ENCODE data around the gene PAK2.

DNA sequence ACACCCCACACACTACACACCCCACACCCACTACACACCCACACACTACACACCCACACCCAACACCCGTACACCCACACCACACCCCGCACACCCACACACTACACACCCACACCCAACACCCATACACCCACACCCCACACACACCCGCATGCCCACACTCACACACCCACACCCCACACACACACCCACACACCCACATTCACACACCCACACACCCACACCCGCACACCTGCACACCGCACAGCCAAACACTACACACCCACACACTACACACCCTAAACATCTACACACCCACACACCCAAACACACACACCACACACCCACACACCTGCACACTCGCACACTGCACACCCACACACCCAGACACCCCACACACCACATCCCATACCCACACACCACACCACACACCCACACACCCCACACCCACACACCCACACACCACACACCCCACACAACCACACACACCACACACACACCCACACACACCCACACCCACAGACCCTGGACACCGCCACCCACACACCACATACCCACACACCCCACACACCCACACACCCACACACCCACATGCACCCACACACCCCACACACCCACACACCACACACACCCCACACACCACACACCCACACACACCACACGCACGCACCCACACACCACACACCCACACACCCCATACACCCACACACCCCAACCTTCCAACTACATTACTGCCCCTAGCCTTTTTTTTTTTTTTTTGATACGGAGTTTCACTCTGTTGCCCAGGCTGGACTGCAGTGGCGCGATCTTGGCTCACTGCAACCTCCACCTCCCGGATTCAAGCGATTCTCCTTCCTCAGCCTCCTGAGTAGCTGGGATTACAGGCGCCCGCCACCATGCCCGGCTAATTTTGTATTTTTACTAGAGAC, 44.5 kb upstream of the PAK2 start:
- TF ChIP-seq, protein P1, sequence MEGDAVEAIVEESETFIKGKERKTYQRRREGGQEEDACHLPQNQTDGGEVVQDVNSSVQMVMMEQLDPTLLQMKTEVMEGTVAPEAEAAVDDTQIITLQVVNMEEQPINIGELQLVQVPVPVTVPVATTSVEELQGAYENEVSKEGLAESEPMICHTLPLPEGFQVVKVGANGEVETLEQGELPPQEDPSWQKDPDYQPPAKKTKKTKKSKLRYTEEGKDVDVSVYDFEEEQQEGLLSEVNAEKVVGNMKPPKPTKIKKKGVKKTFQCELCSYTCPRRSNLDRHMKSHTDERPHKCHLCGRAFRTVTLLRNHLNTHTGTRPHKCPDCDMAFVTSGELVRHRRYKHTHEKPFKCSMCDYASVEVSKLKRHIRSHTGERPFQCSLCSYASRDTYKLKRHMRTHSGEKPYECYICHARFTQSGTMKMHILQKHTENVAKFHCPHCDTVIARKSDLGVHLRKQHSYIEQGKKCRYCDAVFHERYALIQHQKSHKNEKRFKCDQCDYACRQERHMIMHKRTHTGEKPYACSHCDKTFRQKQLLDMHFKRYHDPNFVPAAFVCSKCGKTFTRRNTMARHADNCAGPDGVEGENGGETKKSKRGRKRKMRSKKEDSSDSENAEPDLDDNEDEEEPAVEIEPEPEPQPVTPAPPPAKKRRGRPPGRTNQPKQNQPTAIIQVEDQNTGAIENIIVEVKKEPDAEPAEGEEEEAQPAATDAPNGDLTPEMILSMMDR (IDR thresholded peaks at IDR 0.05), result no peak
- TF ChIP-seq POLR2A (IDR thresholded peaks at IDR 0.05), result no peak
